ENCODE data around the gene DCC.

- TF ChIP-seq CTCF (conservative IDR thresholded peaks at IDR 0.05), result no peak
- no peak for TF ChIP-seq EZH2 (IDR thresholded peaks at IDR 0.05; ENCODE audit: low read depth)
Measured at GRCh38 chr18:52451256-52451655, 111.3 kb downstream of the DCC start.

Measured in PC-9 (cell line).